COLO829 (cell line): ENCODE results near the gene PCDHA2.
"Not testable (repeated sequence)": the region's sequence is repeated elsewhere in the genome, so short reads cannot be mapped to it uniquely, and the experiment has no call there.

Experiments
- DNase-seq: peaks from one replicate; pipeline ENCODE4 v3.0.0; 2012; ENCODE audit warnings: low spot score

PCDHA2 gene

DNA sequence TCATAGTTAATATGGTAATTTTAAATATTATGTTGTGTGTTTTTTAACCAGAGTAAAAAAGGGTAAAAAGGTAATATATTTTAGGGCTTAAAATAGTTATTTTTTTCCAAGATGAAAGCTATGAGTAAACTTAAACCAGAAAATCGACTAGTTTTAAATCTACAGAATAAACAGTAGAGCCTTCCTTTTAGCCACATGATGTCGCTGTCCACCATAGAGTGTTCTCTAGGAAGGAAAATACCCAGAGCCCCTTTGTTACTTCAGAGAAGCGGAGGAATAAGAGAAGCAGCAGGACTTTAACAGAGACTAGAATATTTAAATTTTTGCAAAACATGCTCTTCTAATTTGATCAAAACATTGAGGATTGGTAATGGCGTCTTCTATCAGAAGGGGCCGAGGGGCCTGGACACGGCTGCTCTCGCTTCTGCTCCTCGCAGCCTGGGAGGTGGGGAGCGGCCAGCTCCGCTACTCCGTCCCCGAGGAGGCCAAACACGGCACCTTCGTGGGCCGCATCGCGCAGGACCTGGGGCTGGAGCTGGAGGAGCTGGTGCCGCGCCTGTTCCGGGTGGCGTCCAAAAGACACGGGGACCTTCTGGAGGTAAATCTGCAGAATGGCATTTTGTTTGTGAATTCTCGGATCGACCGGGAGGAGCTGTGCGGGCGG, at the start of gene PCDHA2:
Gene PCDHA2, plus strand, starts transcription at position 258 of the 664 bp plus-strand sequence.
- DNase-seq, result no peak

DNA sequence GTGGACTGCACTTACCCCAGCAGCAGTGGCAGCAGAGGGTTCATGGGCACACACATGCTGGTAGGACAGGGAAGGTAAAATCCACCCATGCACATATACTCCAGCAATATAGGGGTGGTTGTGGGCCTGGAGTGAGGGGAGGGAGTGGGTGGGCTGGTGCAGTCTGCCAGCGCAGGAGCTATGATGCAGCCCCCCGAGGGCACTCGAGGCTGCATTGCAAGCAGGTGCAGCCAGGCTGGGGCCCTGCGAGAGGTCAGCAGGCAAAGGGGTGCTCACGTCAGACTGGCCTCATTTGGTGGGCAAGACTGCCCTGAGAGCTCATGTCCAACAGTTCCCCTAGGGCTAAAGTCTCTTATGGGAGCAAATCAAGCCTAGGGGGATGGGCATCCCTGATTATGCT, 41.1 kb upstream of the PCDHA2 start:
- DNase-seq, result no peak

DNA sequence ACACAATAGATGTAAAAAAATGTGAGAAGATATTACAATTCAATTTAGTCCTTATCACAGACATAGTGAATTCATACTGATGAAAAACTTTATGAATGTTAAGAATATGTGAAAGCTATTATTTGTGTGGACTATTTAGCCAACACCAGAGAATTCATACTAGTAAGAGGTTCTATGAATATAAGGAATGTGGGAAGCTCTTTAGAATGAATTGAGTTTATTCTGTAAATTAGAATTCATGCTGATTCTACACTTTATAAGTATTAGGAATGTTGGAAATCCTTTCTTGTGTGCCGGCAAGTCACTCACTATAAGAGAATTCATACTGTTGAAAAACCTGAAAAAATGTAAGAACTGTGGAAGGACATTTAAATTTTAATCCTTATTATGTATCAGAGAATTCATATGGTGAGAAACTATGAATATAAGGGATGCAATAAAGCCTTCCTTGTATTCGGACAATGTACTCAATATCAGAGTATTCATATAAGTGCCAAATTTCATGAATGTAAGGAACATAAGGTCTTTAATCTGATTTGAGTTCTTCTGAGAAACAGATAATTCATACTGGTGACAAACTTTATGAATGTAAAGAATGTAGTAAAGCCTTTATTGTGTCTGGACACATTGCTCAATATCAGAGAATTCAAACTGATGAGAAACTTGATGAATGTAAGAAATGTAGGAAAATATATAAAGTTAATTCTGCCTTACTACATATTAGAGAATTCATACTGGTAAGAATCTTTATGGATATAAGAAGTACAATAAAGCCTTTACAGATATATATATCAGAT, 30.3 kb upstream of the PCDHA2 start:
- DNase-seq, result no peak

DNA sequence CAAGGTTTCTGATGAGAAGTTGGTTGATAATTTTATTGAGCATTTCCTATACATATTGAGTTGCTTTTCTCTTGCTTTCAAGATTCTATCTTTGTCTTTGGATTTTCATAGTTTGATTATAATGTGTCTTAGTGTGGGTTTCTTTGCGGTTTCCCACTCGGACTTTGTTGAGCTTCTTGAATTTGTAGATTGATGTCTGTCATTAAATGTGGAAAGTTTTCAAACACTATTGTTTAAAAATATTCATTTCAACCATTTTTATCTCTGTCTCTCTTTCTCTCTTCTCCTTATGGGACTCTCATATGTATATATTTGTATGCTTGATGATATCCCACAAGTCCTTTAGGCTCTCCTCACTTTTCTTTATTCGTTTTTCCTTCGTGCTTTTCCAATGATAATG, 27.2 kb upstream of the PCDHA2 start:
- DNase-seq, result no peak

DNA sequence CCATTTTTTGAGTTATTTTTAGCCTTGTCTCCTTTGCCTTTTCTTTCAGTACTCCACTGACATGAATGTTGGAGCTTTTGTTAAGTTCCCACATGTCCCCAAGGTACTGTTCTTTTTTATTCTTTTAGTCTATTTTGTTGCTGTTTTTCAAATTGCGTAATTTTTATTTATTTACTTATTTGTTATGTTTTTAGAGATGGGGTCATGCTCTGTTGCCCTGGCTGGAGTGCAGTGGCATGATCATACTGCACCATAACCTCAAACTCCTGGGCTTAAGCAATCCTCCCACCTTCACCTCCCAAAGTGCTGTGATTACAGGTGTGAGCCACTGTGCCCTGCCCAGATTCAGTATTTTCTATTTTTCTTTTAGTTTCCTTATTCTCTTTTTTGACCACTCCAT, 14.1 kb upstream of the PCDHA2 start:
- DNase-seq, result no peak

DNA sequence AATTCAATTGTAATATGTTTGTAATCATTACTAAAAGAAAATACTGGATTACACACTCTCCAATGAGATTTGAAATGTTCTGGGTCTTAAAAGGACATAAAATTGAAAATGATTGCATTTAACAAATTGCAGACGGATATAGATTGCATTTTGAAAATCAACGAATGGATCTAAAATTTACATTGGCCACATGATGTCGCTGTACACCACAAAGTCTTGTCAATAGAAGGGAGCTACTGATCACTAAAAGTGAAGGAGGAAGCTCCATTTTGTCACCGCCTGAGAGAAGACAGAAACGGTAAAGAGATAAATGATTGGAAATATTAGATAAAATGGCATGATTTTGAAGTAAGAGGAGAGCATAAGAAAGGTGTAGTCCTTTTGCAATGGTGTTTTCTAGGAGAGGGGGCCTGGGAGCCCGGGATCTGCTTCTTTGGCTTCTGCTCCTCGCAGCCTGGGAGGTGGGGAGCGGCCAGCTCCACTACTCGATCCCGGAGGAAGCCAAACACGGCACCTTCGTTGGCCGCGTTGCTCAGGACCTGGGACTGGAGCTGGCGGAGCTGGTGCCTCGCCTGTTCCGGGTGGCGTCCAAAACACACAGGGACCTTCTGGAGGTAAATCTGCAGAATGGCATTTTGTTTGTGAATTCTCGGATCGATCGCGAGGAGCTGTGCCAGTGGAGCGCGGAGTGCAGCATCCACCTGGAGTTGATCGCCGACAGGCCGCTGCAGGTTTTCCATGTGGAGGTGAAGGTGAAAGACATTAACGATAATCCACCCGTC, 8.6 kb upstream of the PCDHA2 start, which contains the start of gene PCDHA1:
Gene PCDHA1, plus strand, starts transcription at position 236 of the 782 bp plus-strand sequence.
- DNase-seq, result no peak

DNA sequence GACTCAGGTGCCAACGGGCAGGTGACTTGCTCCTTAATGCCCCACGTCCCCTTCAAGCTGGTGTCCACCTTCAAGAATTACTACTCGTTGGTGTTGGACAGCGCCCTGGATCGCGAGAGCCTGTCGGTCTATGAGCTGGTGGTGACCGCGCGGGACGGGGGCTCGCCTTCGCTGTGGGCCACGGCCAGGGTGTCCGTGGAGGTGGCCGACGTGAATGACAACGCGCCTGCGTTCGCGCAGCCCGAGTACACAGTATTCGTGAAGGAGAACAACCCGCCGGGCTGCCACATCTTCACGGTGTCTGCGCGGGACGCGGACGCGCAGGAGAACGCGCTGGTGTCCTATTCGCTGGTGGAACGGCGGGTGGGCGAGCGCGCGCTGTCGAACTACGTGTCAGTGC, 7.2 kb upstream of the PCDHA2 start:
- not testable (repeated sequence) for DNase-seq

DNA sequence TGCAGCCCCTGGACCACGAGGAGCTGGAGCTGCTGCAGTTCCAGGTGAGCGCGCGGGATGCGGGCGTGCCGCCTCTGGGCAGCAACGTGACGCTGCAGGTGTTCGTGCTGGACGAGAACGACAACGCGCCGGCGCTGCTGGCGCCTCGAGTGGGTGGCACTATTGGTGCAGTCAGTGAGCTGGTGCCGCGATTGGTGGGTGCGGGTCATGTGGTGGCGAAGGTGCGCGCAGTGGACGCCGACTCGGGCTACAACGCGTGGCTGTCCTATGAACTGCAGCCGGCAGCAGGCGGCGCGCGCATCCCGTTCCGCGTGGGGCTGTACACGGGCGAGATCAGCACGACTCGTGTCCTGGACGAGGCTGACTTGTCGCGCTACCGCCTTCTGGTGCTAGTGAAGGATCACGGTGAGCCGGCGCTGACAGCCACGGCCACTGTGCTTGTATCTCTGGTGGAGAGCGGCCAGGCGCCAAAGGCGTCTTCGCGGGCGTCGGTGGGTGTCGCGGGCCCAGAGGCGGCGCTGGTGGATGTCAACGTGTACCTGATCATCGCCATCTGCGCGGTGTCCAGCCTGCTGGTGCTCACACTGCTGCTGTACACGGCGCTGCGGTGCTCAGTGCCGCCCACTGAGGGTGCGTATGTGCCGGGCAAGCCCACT, 6.7 kb upstream of the PCDHA2 start:
- not testable (repeated sequence) for DNase-seq

DNA sequence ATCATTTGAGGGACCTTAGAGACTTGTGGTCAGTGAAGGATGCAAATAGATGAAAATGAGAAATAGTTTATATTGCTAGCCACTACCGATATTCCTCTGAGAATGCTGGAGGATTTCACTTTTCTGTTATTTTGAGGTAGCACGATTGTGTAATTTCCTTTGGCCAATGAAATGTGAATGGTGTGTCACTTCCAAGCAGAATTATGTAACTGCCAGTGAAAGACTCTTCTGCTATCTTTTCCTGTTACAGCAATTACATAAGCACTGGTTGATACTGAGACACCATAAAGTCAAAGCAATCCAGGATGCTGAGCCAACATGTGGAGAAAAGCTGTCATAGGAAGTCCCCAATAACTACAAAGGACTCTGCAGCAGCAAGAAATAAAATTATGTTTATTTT, 3.6 kb upstream of the PCDHA2 start:
- DNase-seq, result no peak

DNA sequence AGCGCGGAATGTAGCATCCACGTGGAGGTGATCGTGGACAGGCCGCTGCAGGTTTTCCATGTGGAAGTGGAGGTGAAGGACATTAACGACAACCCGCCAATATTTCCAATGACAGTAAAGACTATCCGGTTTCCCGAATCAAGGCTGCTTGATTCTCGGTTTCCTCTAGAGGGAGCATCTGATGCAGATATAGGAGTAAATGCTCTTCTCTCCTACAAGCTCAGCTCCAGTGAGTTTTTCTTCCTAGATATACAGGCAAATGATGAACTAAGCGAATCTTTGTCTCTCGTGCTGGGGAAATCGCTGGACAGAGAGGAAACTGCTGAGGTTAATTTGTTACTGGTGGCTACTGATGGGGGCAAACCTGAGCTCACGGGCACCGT, 598 bp downstream of the PCDHA2 start:
- no peak for DNase-seq

DNA sequence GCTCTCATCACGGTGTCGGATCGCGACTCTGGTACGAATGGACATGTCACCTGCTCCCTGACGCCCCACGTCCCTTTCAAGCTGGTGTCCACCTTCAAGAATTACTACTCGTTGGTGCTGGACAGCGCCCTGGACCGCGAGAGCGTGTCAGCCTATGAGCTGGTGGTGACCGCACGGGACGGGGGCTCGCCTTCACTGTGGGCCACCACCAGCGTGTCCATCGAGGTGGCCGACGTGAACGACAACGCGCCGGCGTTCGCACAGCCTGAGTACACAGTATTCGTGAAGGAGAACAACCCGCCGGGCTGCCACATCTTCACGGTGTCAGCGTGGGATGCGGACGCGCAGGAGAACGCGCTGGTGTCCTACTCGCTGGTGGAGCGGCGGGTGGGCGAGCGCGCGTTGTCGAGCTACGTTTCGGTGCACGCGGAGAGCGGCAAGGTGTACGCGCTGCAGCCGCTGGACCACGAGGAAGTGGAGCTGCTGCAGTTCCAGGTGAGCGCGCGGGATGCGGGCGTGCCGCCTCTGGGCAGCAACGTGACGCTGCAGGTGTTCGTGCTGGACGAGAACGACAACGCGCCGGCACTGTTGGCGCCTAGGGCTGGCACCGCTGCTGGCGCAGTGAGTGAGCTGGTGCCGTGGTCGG, 1.5 kb downstream of the PCDHA2 start:
- DNase-seq, result not testable (repeated sequence)

DNA sequence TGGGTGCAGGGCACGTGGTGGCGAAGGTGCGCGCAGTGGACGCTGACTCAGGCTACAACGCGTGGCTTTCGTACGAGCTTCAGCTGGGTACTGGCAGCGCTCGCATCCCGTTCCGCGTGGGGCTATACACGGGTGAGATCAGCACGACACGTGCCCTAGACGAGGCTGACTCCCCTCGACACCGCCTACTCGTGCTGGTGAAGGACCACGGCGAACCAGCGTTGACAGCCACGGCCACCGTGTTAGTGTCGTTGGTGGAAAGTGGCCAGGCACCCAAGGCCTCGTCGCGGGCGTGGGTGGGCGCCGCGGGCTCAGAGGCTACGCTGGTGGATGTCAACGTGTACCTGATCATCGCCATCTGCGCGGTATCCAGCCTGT, 2.1 kb downstream of the PCDHA2 start:
- DNase-seq, result no peak

DNA sequence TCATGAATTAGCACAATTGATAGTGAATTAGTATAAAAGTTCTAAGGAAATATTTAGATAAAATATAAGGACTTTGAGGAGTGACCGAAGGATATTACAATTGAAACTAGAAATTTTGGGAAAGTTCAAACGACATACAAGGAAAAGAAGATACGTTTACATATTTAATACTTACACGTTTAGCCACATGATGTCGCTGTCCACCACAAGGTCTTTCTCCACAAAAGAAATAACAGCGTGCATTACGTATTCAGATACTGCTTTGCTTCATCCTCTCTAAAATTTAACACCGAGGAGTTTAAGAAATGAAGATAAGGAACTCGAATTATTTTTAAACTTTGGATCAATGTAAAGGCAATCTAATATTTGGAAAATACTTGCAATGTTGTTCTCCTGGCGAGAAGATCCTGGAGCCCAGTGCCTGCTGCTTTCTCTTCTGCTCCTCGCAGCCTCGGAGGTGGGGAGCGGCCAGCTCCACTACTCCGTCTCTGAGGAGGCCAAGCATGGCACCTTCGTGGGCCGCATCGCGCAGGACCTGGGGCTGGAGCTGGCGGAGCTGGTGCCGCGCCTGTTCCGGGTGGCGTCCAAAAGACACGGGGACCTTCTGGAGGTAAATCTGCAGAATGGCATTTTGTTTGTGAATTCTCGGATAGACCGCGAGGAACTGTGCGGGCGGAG, 6.3 kb downstream of the PCDHA2 start, which contains the start of gene PCDHA3:
Gene PCDHA3, plus strand, starts transcription at position 242 of the 678 bp plus-strand sequence.
- DNase-seq, result no peak

DNA sequence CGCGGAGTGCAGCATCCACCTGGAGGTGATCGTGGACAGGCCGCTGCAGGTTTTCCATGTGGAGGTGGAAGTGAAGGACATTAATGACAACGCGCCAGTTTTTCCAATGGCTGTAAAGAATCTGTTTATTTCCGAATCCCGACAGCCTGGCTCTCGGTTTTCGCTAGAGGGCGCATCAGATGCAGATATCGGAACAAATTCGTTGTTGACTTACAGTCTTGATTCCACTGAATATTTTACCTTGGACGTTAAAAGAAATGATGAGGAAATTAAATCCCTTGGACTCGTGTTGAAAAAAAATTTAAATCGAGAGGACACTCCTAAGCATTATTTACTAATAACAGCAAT, 6.8 kb downstream of the PCDHA2 start:
- DNase-seq, result no peak

DNA sequence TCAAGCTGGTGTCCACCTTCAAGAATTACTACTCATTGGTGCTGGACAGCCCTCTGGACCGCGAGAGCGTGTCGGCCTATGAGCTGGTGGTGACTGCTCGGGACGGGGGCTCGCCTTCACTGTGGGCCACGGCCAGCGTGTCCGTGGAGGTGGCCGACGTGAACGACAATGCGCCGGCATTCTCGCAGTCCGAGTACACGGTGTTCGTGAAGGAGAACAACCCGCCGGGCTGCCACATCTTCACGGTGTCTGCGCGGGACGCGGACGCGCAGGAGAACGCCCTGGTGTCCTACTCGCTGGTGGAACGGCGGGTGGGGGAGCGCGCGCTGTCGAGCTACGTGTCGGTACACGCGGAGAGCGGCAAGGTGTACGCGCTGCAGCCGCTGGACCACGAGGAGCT, 7.7 kb downstream of the PCDHA2 start:
- DNase-seq, result not testable (repeated sequence)

DNA sequence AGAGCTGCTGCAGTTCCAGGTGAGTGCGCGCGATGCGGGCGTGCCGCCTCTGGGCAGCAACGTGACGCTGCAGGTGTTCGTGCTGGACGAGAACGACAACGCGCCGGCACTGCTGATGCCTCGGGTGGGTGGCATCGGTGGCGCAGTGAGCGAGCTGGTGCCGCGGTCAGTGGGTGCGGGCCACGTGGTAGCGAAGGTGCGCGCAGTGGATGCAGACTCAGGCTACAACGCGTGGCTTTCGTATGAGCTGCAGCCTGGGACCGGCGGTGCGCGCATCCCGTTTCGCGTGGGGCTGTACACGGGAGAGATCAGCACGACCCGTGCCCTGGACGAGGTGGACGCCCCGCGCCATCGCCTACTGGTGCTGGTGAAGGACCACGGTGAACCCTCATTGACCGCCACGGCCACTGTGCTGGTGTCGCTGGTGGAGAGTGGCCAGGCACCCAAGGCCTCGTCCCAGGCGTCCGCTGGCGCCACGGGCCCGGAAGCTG, 8.2 kb downstream of the PCDHA2 start:
- DNase-seq, result no peak

DNA sequence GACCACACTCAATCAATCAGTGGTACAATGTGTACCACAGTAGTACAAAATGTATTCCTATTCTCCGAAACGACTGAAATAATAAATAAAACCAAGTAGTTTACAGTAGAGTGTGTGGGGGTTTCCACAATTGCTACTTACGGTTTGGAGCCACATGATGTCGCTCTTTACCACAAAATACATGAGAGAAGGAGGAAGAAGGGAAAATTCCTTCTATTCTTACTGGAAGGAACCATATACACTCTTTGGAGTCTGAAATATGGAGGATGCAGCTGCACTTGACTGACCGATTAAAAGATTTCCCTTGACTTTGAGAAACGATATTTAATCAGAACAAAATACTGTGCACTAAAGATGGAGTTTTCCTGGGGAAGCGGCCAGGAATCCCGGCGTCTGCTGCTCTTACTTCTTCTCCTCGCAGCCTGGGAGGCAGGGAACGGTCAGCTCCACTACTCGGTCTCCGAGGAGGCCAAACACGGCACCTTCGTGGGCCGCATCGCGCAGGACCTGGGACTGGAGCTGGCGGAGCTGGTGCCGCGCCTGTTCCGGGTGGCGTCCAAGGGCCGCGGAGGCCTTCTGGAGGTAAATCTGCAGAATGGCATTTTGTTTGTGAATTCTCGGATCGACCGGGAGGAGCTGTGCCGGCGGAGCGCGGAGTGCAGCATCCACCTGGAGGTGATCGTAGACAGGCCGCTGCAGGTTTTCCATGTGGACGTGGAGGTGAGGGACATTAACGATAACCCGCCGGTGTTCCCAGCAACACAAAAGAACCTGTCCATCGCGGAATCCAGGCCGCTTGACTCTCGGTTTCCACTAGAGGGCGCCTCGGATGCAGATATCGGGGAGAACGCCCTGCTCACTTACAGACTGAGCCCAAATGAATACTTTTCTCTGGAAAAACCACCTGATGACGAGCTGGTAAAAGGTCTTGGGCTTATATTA, 12.5 kb downstream of the PCDHA2 start, which contains the start of gene PCDHA4:
Gene PCDHA4, plus strand, starts transcription at position 235 of the 942 bp plus-strand sequence.
- DNase-seq, result no peak

DNA sequence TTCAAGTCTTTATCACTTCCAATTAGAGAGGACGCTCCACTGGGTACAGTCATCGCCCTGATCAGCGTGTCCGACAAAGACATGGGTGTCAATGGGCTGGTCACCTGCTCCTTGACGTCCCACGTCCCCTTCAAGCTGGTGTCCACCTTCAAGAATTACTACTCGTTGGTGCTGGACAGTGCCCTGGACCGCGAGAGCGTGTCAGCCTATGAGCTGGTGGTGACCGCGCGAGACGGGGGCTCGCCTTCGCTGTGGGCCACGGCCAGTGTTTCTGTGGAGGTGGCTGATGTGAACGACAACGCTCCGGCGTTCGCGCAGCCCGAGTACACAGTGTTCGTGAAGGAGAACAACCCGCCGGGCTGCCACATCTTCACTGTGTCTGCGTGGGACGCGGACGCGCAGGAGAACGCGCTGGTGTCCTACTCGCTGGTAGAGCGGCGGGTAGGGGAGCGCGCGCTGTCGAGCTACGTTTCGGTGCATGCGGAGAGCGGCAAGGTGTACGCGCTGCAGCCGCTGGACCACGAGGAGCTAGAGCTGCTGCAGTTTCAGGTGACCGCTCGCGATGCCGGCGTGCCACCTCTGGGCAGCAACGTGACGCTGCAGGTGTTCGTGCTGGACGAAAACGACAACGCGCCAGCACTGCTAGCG, 13.7 kb downstream of the PCDHA2 start:
- DNase-seq, result not testable (repeated sequence)

DNA sequence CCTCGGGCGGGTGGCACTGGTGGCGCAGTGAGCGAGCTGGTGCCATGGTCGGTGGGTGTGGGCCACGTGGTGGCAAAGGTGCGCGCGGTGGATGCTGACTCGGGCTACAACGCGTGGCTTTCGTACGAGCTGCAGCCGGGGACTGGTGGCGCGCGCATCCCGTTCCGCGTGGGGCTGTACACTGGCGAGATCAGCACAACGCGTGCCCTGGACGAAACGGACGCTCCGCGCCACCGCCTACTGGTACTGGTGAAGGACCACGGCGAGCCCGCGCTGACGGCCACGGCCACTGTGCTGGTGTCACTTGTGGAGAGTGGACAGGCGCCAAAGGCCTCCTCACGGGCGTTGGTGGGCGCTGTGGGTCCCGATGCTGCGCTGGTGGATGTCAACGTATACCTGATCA, 14.2 kb downstream of the PCDHA2 start:
- no peak for DNase-seq
